Mesothelial cell of epicardium (in vitro differentiated cells): ENCODE measurements around the gene GADL1. TPM values are rescaled to one million over a fixed set of nuclear protein-coding genes. Genes with fewer than 3 reads are reported as not detected.

Experiments used
- DNase-seq, 2 experiments: peaks; one replicate each; pipeline ENCODE4 v3.0.0; 2021; ENCODE audit warnings: low spot score in 2 of 2; ENCODE audit not compliant: unreplicated experiment in 2 of 2
- H3K27ac Mint-ChIP-seq: 2 replicates; pipeline ENCODE4 v1.8.0; 2021; ENCODE audit warnings: mixed read lengths
- H3K27me3 Mint-ChIP-seq: 2 replicates; pipeline ENCODE4 v1.8.0; 2021; ENCODE audit warnings: low read depth, mixed read lengths
- H3K36me3 Mint-ChIP-seq: 2 replicates; pipeline ENCODE4 v1.8.0; 2021; ENCODE audit warnings: mixed read lengths
- H3K4me1 Mint-ChIP-seq: 2 replicates; pipeline ENCODE4 v1.8.0; 2021; ENCODE audit warnings: mixed read lengths
- H3K4me3 Mint-ChIP-seq: 2 replicates; pipeline ENCODE4 v1.8.0; 2021; ENCODE audit warnings: mild to moderate bottlenecking, moderate library complexity, mixed read lengths
- H3K9me3 Mint-ChIP-seq: 2 replicates; pipeline ENCODE4 v1.8.0; 2021; ENCODE audit warnings: mixed read lengths
- total RNA-seq: library from RNA; stranded (reverse); gene quantifications from 3 replicates; pipeline ENCODE4 v1.2.1, GENCODE V29; 2021
- TF ChIP-seq, protein P1 (sequence below): fragments of 200-600 bp; sonication (generic); IDR thresholded peaks from one replicate; pipeline ENCODE4 v1.5.0; 2021; ENCODE audit warnings: antibody characterized with exemption; ENCODE audit not compliant: unreplicated experiment

Gene GADL1
- total RNA-seq, 1 donor from 2014 or later, result 4.6 TPM

DNA sequence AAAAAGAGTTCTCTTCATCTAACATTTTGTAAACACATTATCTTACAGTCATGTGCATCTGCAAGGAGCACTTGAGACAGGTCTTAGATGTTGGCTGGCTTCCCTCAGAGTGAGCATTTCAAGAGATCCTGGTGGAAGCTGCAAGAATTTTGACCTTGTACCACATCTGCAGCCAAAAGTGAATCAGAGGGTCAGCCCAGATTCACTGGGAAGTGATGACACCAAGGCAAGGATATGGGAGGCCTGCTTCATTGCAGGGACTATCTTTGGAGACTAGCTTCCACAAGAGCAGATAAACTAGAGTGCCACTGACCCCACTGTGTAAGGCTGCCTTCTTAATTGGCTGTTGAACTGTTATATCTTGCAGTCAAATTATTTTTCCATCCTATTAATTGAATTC, 21.3 kb upstream of the GADL1 start:
- H3K27me3 Mint-ChIP-seq, result no peaks in the 10 kb centered on the region
- no peak for DNase-seq
- no peaks in the 10 kb centered on the region for H3K9me3 Mint-ChIP-seq
- no peak overlapping the region for H3K4me3 Mint-ChIP-seq
- TF ChIP-seq, protein P1, sequence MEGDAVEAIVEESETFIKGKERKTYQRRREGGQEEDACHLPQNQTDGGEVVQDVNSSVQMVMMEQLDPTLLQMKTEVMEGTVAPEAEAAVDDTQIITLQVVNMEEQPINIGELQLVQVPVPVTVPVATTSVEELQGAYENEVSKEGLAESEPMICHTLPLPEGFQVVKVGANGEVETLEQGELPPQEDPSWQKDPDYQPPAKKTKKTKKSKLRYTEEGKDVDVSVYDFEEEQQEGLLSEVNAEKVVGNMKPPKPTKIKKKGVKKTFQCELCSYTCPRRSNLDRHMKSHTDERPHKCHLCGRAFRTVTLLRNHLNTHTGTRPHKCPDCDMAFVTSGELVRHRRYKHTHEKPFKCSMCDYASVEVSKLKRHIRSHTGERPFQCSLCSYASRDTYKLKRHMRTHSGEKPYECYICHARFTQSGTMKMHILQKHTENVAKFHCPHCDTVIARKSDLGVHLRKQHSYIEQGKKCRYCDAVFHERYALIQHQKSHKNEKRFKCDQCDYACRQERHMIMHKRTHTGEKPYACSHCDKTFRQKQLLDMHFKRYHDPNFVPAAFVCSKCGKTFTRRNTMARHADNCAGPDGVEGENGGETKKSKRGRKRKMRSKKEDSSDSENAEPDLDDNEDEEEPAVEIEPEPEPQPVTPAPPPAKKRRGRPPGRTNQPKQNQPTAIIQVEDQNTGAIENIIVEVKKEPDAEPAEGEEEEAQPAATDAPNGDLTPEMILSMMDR, result no peak
- H3K36me3 Mint-ChIP-seq, result no peaks in the 10 kb centered on the region
- no peak overlapping the region for H3K27ac Mint-ChIP-seq
- peaks cover 2% of the 10 kb centered on the region for H3K4me1 Mint-ChIP-seq

DNA sequence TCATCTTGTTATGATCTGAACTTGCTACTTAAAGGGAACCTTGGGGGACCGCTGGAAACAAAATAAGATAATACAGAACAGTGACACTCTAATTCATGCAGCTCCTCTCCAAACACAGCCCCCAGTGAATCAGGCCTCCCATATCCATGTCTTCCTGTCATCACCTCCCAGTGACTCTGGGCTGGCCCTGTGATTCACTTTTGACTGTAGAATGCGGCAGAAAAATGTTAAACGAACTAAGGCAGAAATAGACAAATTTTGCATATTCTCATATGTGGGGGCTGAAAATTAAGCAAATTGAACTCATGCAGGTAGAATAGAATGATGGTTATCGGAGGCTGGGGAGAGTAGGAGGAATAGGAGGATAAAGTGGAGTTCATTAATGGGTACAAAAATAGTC, 20.2 kb upstream of the GADL1 start:
- Mint-ChIP-seq H3K4me1 (peaks cover 2% of the 10 kb centered on the region), H3K36me3 (no peaks in the 10 kb centered on the region), H3K4me3 (no peak overlapping the region), H3K9me3 (no peaks in the 10 kb centered on the region), H3K27ac (no peak overlapping the region), H3K27me3 (no peaks in the 10 kb centered on the region)
- no peak for DNase-seq
- TF ChIP-seq, protein P1, result no peak

DNA sequence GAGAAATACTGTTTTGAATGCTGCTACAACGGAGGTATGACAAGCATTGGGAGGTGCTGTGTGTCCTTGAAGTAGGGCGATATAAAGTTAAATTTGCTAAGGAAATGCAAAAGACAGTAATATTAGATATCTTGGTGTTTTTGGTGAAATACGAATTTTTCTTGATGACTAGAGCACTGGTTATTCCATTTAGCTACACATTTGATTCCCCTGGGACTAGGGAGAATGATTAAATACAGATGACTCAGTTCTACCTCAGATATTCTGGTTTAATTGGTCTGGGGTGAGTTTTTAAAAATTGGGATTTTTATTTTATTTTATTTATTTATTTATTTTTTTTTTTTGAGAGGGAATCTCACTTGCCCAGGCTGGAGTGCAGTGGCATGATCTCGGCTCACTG, 18.7 kb upstream of the GADL1 start:
- no peak overlapping the region for H3K4me3 Mint-ChIP-seq
- H3K36me3 Mint-ChIP-seq, result no peaks in the 10 kb centered on the region
- no peaks in the 10 kb centered on the region for H3K9me3 Mint-ChIP-seq
- no peaks in the 10 kb centered on the region for H3K27me3 Mint-ChIP-seq
- no peak overlapping the region for H3K27ac Mint-ChIP-seq
- TF ChIP-seq, protein P1, result no peak
- no peaks in the 10 kb centered on the region for H3K4me1 Mint-ChIP-seq
- DNase-seq, result no peak

DNA sequence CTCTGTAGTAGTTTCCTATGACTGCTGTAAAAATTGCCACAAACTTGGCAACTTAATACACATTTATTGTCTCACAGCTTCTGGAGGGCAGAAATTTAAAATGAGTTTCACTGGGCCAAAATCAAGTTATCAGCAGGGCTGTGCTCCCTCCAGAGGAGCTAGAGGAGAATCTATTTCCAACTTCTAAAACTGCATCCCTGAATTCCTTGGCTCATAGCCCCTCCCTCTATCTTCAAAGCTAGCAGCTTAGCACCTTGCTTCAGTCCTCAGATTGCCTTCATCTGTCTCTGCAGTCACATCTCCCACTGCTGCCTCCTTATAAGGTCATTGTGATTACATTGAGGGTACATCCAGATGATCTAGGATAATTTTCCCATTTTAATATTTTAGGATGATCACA, 17.8 kb upstream of the GADL1 start:
- DNase-seq, result no peak
- H3K4me3 Mint-ChIP-seq, result no peak overlapping the region
- no peaks in the 10 kb centered on the region for H3K9me3 Mint-ChIP-seq
- H3K36me3 Mint-ChIP-seq, result no peaks in the 10 kb centered on the region
- no peak overlapping the region for H3K27ac Mint-ChIP-seq
- no peaks in the 10 kb centered on the region for H3K4me1 Mint-ChIP-seq
- TF ChIP-seq, protein P1, result no peak
- no peaks in the 10 kb centered on the region for H3K27me3 Mint-ChIP-seq

DNA sequence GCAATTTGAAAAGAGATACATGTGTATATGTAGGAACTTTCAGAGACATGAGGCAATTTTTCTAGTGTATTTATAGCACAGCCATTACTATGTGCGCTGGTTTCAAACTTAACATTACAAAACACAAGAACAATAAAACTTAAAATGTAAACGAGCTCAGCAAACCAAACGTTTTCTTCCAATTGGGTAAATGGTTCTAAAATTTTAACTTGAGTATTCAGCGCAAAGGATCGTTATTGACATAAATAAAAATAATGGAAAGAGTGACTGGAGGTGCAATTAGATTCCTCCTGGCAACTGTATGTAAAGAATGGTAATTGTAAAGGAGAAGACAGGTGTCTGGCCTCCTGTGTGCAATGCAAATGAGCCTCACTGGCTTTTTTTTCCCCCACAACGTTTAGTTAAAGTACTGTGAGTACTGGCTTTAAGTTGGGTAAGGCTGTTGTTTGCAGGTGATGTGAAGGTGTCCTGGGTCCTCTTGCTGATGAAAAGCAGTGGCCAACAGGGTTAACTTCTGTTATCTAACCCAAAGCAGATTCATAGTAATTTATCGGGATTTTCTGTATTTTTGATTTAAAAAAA, 14.1 kb upstream of the GADL1 start:
- Mint-ChIP-seq H3K4me1 (no peaks in the 10 kb centered on the region), H3K9me3 (no peaks in the 10 kb centered on the region), H3K4me3 (no peak overlapping the region), H3K27ac (no peak overlapping the region), H3K27me3 (no peaks in the 10 kb centered on the region), H3K36me3 (no peaks in the 10 kb centered on the region)
- TF ChIP-seq, protein P1, result no peak
- no peak for DNase-seq

DNA sequence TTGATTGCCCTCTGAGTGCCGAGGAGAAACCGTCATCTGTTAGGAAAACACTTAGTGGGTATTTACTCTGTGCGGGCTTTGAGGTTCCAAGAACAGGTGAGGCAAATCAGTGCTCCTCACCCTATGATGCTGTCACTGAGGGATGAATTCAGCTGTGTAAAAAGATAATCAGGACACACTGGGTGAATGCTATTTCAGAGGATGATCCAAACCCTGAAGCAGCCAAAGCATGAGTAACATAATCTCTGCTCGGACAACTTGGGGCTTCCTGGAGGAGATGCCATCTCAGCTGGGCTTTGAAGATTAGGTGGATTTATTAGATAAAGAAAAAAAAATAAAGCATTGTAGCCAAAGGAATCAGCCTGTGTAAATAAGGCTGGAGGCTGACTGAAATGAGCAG, 10.5 kb upstream of the GADL1 start:
- H3K4me1 Mint-ChIP-seq, result peaks cover under 1% of the 10 kb centered on the region
- no peak overlapping the region for H3K4me3 Mint-ChIP-seq
- TF ChIP-seq, protein P1, result no peak
- no peak for DNase-seq
- no peaks in the 10 kb centered on the region for H3K36me3 Mint-ChIP-seq
- H3K27me3 Mint-ChIP-seq, result no peaks in the 10 kb centered on the region
- no peaks in the 10 kb centered on the region for H3K9me3 Mint-ChIP-seq
- no peak overlapping the region for H3K27ac Mint-ChIP-seq
